ENCODE data around the gene VWA5A. TPM values are rescaled to one million over a fixed set of nuclear protein-coding genes. Genes with fewer than 3 reads are reported as not detected.

VWA5A gene, protein sequence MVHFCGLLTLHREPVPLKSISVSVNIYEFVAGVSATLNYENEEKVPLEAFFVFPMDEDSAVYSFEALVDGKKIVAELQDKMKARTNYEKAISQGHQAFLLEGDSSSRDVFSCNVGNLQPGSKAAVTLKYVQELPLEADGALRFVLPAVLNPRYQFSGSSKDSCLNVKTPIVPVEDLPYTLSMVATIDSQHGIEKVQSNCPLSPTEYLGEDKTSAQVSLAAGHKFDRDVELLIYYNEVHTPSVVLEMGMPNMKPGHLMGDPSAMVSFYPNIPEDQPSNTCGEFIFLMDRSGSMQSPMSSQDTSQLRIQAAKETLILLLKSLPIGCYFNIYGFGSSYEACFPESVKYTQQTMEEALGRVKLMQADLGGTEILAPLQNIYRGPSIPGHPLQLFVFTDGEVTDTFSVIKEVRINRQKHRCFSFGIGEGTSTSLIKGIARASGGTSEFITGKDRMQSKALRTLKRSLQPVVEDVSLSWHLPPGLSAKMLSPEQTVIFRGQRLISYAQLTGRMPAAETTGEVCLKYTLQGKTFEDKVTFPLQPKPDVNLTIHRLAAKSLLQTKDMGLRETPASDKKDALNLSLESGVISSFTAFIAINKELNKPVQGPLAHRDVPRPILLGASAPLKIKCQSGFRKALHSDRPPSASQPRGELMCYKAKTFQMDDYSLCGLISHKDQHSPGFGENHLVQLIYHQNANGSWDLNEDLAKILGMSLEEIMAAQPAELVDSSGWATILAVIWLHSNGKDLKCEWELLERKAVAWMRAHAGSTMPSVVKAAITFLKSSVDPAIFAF
- total RNA-seq: 10 to 100 TPM; 23.3 to 28.9 TPM

DNA sequence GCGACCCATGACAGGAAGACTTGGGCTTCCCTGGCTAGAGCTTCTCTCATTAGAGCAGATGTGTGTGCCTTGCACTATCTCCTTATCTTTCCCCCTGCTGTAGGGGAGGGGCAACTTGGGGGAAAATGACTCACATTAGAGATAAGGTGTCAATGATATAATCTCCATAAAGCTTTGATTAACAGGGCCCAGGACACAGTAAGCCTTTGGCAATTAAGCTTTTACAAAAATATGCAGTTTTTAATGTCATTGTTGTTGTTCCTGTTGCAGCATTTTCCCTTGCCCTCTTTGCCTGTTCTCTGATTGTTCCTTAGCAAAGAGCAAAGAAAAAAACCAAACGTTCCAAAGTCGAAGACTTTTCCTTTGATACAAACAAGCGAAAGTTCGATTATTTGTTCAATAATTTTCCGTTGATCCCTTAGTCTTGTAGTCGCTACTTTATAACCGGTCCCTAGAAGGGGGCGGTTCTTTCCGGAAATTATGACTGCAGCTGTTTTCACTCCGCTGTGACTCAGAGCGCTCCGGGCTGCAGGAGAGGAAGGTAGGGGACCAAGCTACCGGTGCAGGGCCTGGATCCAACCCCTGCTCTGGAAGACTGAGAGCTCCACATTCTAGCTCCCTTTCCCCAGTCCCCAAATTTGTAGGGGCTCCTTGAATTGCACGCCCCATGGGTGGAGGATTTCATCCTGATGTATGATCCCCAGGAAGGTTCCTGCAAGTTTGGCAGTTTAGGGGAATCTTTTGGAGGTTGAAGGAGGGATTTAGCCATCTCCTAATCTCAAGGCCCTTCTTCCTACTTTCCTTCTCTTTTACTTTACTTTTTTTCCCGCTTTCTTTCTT, at the start of gene VWA5A:
Gene VWA5A, plus strand, starts transcription at position 509 of the 840 bp plus-strand sequence. CDS start 2,062 bp downstream, outside the sequence.
- 3% methylated on average over 16 of the region's 16 CpGs for WGBS
- Histone ChIP-seq H3K27ac (peak within 1 kb of the TSS; percentile 32 to 53), H3K36me3 (no peaks in the 10 kb centered on the region), H3K4me3 (peak within 1 kb of the TSS; percentile 44 to 46), H3K27me3 (replicated peaks; ENCODE audit: insufficient read depth) (no peaks in the 10 kb centered on the region), H3K4me1 (replicated peaks) (no peaks in the 10 kb centered on the region), H3K9me3 (no peaks in the 10 kb centered on the region)
- intact Hi-C loops (cut with DNase I): no loop called here
- TF ChIP-seq, protein P1, sequence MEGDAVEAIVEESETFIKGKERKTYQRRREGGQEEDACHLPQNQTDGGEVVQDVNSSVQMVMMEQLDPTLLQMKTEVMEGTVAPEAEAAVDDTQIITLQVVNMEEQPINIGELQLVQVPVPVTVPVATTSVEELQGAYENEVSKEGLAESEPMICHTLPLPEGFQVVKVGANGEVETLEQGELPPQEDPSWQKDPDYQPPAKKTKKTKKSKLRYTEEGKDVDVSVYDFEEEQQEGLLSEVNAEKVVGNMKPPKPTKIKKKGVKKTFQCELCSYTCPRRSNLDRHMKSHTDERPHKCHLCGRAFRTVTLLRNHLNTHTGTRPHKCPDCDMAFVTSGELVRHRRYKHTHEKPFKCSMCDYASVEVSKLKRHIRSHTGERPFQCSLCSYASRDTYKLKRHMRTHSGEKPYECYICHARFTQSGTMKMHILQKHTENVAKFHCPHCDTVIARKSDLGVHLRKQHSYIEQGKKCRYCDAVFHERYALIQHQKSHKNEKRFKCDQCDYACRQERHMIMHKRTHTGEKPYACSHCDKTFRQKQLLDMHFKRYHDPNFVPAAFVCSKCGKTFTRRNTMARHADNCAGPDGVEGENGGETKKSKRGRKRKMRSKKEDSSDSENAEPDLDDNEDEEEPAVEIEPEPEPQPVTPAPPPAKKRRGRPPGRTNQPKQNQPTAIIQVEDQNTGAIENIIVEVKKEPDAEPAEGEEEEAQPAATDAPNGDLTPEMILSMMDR (IDR thresholded peaks at IDR 0.05): no peak
- TF ChIP-seq POLR2AphosphoS5 (IDR thresholded peaks at IDR 0.05) (peak; percentile 92), POLR2A (IDR thresholded peaks at IDR 0.05) (peak; percentile 82)
- DNase-seq (ENCODE audit: low spot score): peak; percentile 87

DNA sequence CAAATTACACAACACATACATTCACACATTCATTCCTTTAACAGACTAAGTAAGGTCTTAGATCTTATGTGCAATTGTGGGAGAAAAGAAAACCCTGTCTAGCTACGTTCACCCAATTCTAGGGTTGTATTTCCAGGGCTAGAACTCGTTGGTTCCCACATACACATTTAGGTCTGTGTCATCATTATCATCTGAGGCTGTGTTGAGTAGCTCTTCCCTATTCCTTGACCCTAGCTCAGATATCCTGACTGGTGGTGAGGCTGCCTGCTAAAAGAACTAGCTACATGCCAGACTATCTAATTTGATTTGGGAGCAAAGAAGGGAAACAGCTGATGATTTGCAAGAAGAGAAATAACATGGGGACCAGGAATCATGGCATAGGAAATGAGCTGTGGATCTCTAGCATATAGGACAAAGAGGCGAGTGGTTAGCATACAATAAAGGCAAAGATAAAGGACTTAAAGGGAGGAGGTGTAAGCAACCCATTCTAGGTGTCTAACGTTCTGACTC, 46.6 kb upstream of the VWA5A start:
- DNase-seq (ENCODE audit: low spot score): no peak
- no peaks in the 10 kb centered on the region for H3K9me3 ChIP-seq
- intact Hi-C loops (cut with DNase I): no loop called here
- H3K36me3 ChIP-seq: no peaks in the 10 kb centered on the region
- no peaks in the 10 kb centered on the region for H3K4me1 ChIP-seq (replicated peaks)
- WGBS: 46% methylated on average over 4 of the region's 4 CpGs
- H3K27ac ChIP-seq: no peak overlapping the region
- H3K27me3 ChIP-seq (replicated peaks; ENCODE audit: insufficient read depth): peaks cover 4% of the 10 kb centered on the region
- no peak for TF ChIP-seq POLR2A (IDR thresholded peaks at IDR 0.05)
- H3K4me3 ChIP-seq: no peak overlapping the region

DNA sequence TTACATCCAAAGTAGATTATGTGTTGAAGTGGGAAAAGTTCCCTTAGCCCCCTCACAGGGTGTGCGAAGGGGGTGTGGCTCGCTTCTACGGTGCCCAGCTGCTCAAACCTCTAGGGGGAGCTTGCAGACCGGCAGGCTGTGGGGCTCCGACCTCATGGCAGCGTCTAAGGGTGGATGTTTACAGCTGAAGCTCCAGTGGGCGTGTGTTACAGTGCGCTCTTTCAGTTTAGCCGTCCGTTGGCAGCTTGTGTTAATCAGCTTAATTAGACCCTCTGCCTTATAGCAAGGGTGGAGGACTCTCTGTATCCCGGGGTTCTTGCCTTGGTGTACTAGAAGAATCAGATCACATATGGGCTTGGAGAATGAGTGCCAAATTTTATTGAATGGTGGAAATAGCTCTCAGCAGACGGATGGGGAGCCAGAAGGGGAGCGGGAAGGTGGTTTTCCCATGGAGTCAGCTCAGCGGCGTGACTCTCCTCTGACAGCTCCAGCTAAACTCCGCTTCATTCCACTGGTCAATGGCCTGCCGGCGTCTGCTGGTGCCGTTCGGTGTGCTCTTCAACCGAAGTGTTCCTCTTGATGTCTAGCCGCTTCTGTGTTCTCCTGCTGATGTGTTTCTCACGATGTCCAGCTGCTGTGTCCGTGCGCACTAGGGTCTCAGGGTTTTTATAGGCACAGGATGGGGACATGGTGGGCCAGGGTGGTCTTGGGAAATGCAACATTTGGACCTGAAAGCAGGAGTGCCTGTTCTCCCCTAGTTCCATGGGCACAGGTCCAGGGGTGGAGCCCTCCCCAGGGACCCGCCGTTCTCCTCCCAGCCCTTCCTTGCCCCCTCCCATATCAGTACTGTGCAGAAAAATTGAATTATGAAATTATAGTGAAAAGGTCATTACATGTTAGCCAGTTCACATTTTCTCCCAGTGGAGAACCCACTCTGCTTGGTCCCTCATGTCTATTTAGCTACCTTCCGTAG, 45.5 kb upstream of the VWA5A start:
- peaks cover 4% of the 10 kb centered on the region for H3K27me3 ChIP-seq (replicated peaks; ENCODE audit: insufficient read depth)
- no peak for DNase-seq (ENCODE audit: low spot score)
- WGBS: 34% methylated on average over 28 of the region's 28 CpGs
- no peaks in the 10 kb centered on the region for H3K36me3 ChIP-seq
- intact Hi-C loops (cut with DNase I): loop anchor here (10.0 kb wide), 1 partner anchor 525 kb away; no protein-coding TSS in a partner anchor
- no peak overlapping the region for H3K4me3 ChIP-seq
- H3K4me1 ChIP-seq (replicated peaks): no peaks in the 10 kb centered on the region
- H3K27ac ChIP-seq: no peak overlapping the region
- H3K9me3 ChIP-seq: no peaks in the 10 kb centered on the region
- TF ChIP-seq POLR2AphosphoS5 (IDR thresholded peaks at IDR 0.05): no peak
- TF ChIP-seq, protein P1 (IDR thresholded peaks at IDR 0.05): peak in 2 of 4 experiments; percentile 11 to 45

DNA sequence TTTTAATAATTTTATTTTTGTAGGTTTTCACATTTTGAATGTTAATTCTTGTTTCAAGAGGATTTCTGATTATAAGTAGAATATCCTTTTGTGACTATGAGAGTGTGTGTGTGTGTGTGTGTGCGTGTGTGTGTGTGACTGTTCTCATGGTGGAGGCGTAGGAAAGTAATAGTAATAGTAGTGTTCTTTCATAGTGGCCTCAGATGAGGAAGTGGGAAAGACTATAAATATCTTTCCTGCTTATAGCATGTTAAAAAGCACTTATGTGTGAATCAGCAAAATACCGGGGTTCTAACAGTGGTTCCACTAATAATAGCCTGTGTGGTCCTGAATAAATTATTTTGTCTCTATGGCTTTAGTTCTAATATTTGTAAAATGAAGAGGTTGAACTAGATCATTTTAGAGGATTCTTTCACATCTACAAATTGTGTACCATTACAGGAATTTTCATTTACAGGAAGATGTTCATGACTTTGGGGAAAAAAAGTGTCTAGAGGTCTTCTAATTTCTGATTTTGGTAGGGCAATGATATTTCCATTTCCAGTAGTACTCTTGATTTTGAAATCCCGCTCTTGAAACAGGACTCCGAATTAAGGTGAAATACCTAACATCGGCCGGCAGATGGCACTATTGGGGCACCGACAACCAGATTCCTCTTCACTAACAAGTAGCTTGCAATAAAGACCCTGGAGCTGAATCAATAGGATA, 44.2 kb upstream of the VWA5A start:
- Histone ChIP-seq H3K36me3 (no peaks in the 10 kb centered on the region), H3K4me3 (no peak overlapping the region), H3K4me1 (replicated peaks) (no peaks in the 10 kb centered on the region), H3K27ac (no peak overlapping the region), H3K9me3 (no peaks in the 10 kb centered on the region), H3K27me3 (replicated peaks; ENCODE audit: insufficient read depth) (peaks cover 4% of the 10 kb centered on the region)
- no peak for DNase-seq (ENCODE audit: low spot score)
- TF ChIP-seq, protein P1 (IDR thresholded peaks at IDR 0.05): peak; percentile 11 to 84 (median 56)
- no peak for TF ChIP-seq POLR2AphosphoS5 (IDR thresholded peaks at IDR 0.05)
- intact Hi-C loops (cut with DNase I): loop anchor here (10.0 kb wide), 1 partner anchor 524 kb away; no protein-coding TSS in a partner anchor
- 9% methylated on average over 8 of the region's 8 CpGs for WGBS
